GM19372 (cell line): ENCODE measurements around the gene BTBD7.

Experiments used
- ATAC-seq: cut with Tn5 transposase; IDR thresholded peaks from one replicate; pipeline ENCODE4 v1.9.1; 2021; ENCODE audit warnings: mild to moderate bottlenecking, low read depth, moderate library complexity; ENCODE audit not compliant: unreplicated experiment

The BTBD7 gene

GRCh38 chr14:93329965-93330608 lies 2.7 kb downstream of the BTBD7 start:
- ATAC-seq: no peak

- ATAC-seq: no peak
Observed at GRCh38 chr14:93328546-93328945, 4.3 kb downstream of the BTBD7 start.

GRCh38 chr14:93326196-93326595 lies 6.6 kb downstream of the BTBD7 start:
- no peak for ATAC-seq

GRCh38 chr14:93323600-93324174 lies 9.1 kb downstream of the BTBD7 start:
- ATAC-seq: no peak

- no peak for ATAC-seq
Observed at GRCh38 chr14:93322929-93323599, 9.8 kb downstream of the BTBD7 start.

- ATAC-seq: no peak
Observed at GRCh38 chr14:93320489-93320888, 12.3 kb downstream of the BTBD7 start.

- ATAC-seq: no peak
Observed at GRCh38 chr14:93319958-93320357, 12.9 kb downstream of the BTBD7 start.

GRCh38 chr14:93319494-93319893 lies 13.3 kb downstream of the BTBD7 start:
- no peak for ATAC-seq

- no peak for ATAC-seq
Observed at GRCh38 chr14:93318927-93319326, 13.9 kb downstream of the BTBD7 start.

GRCh38 chr14:93317875-93318807 lies 14.7 kb downstream of the BTBD7 start:
- ATAC-seq: no peak

- no peak for ATAC-seq
Observed at GRCh38 chr14:93317210-93317874, 15.5 kb downstream of the BTBD7 start.

GRCh38 chr14:93316716-93317115 lies 16.1 kb downstream of the BTBD7 start:
- ATAC-seq: no peak

- ATAC-seq: no peak
Observed at GRCh38 chr14:93315575-93315974, 17.3 kb downstream of the BTBD7 start.

- ATAC-seq: no peak
Observed at GRCh38 chr14:93311082-93311481, 21.8 kb downstream of the BTBD7 start.

GRCh38 chr14:93309427-93309966 lies 23.3 kb downstream of the BTBD7 start:
- no peak for ATAC-seq

GRCh38 chr14:93308686-93309345 lies 24.0 kb downstream of the BTBD7 start:
- no peak for ATAC-seq

- ATAC-seq: no peak
Observed at GRCh38 chr14:93306812-93307211, 26.0 kb downstream of the BTBD7 start.

- no peak for ATAC-seq
Observed at GRCh38 chr14:93305725-93306418, 27.0 kb downstream of the BTBD7 start.

- no peak for ATAC-seq
Observed at GRCh38 chr14:93304771-93305170, 28.1 kb downstream of the BTBD7 start.
